HL-60/S4 treated with retinoic acid at 250 ng/mL for 4 days and 3 days (cell line): ENCODE results near the gene PAEP.
"Not testable (repeated sequence)": the region's sequence is repeated elsewhere in the genome, so short reads cannot be mapped to it uniquely, and the experiment has no call there.

Experiments
- in situ Hi-C: fragments of 300-500 bp; cut with MboI; formaldehyde crosslinking; loops from 2 replicates; pipeline ENCODE4 v1.7.0; 2022; ENCODE audit warnings: low sequenced_read_pairs

PAEP gene

GRCh38 chr9:135525241-135526088 is 36.1 kb upstream of the PAEP start:
- in situ Hi-C loops: no loop called here

- in situ Hi-C loops: no loop called here
These were observed 35.3 kb upstream of the PAEP start for GRCh38 chr9:135526089-135526729.

GRCh38 chr9:135526730-135527571 is 34.6 kb upstream of the PAEP start:
- in situ Hi-C loops: no loop called here

GRCh38 chr9:135528842-135529435 is 32.6 kb upstream of the PAEP start:
- in situ Hi-C loops: not testable (repeated sequence)

GRCh38 chr9:135530146-135530545 is 31.4 kb upstream of the PAEP start:
- in situ Hi-C loops: no loop called here

- in situ Hi-C loops: no loop called here
These were observed 30.5 kb upstream of the PAEP start for GRCh38 chr9:135531096-135531495.

GRCh38 chr9:135533113-135533512 is 28.4 kb upstream of the PAEP start:
- in situ Hi-C loops: no loop called here

GRCh38 chr9:135533674-135534073 is 27.9 kb upstream of the PAEP start:
- in situ Hi-C loops: no loop called here

GRCh38 chr9:135534192-135534711 is 27.3 kb upstream of the PAEP start:
- in situ Hi-C loops: not testable (repeated sequence)

GRCh38 chr9:135534826-135535225 is 26.7 kb upstream of the PAEP start:
- in situ Hi-C loops: not testable (repeated sequence)

GRCh38 chr9:135535631-135536030 is 25.9 kb upstream of the PAEP start:
- in situ Hi-C loops: not testable (repeated sequence)

GRCh38 chr9:135536216-135536615 is 25.3 kb upstream of the PAEP start:
- in situ Hi-C loops: no loop called here

GRCh38 chr9:135543262-135543894 is 18.2 kb upstream of the PAEP start:
- in situ Hi-C loops: not testable (repeated sequence)

- in situ Hi-C loops: no loop called here
These were observed 16.4 kb upstream of the PAEP start for GRCh38 chr9:135544981-135545635.

- in situ Hi-C loops: not testable (repeated sequence)
These were observed 15.8 kb upstream of the PAEP start, which contains the start of gene OBP2A for GRCh38 chr9:135545646-135546176. OBP2A (plus strand) TSS chr9:135546126; CDS start chr9:135546181, 55 bp downstream.

GRCh38 chr9:135546792-135547617 is 14.6 kb upstream of the PAEP start:
- in situ Hi-C loops: not testable (repeated sequence)

GRCh38 chr9:135547756-135548736 is 13.5 kb upstream of the PAEP start:
- in situ Hi-C loops: no loop called here
